ENCODE measurements around the gene MTCH1. TPM values are rescaled to one million over a fixed set of nuclear protein-coding genes. Genes with fewer than 3 reads are reported as not detected.

MTCH1 gene
- total and polyA plus RNA-seq, 2 of the 4 experiments (the other 2 are of a cell fraction): 215 to 263 TPM

GRCh38 chr6:36933519-36933918 lies 52.5 kb downstream of the MTCH1 start:
- no peak overlapping the region for H3K23ac ChIP-seq (ENCODE audit: low read depth, low read length)
- BruUV-seq (replicated peaks): no TSS peak
- H3K18ac ChIP-seq (ENCODE audit: low read depth, low read length): 0 out of 2 replicates have a peak overlapping the region, but pooled peaks have one; percentile 2
- 0 out of 4 replicates have a peak overlapping the region, but pooled peaks of 1 of the 2 experiments have one; percentile 4 for H4K8ac ChIP-seq (ENCODE audit: low read depth in 2 of 2, low read length in 2 of 2)
- peak overlapping the region; percentile 63 for H2BK120ac ChIP-seq (ENCODE audit: low read depth, low read length)
- H2BK15ac ChIP-seq (ENCODE audit: low read depth, low read length): peak overlapping the region; percentile 39; the same call in 1 of the 3 replicates
- H2AK5ac ChIP-seq (ENCODE audit: low read depth, low read length): 0 out of 2 replicates have a peak overlapping the region, but pooled peaks have one; percentile 70
- dilution Hi-C loops (cut with HindIII; ENCODE audit: low sequenced_read_pairs, unreplicated experiment): no loop called here
- H3K27me3 ChIP-seq (ENCODE audit: control insufficient read depth, insufficient read depth, low read length): no peaks in the 10 kb centered on the region
- H3K9me1 ChIP-seq (ENCODE audit: insufficient read depth, low read length): peaks cover 19% of the 10 kb centered on the region
- ATAC-seq (ENCODE audit: low read depth) (no peak), DNase-seq (no peak)
- no peak overlapping the region for H2AFZ ChIP-seq (replicated peaks; ENCODE audit: low read length, poor library complexity)
- no peak overlapping the region for H2AK9ac ChIP-seq (replicated peaks; ENCODE audit: low read depth, low read length, poor library complexity)
- no peak overlapping the region; the same call in 1 of the 2 replicates for H3K56ac ChIP-seq (ENCODE audit: extremely low read depth, insufficient read depth, low read length)
- no peak overlapping the region for H3K4me3 ChIP-seq (ENCODE audit: insufficient read depth, low read depth, low read length)
- H4K91ac ChIP-seq (ENCODE audit: insufficient read depth, low read depth, low read length): peak overlapping the region; percentile 72
- intact Hi-C loops (cut with micrococcal nuclease): no loop called here
- H3K14ac ChIP-seq (replicated peaks; ENCODE audit: low read depth, low read length): no peak overlapping the region; the same call in 1 of the 2 replicates
- CTCF ChIA-PET: no interaction called here
- H4K20me1 ChIP-seq (ENCODE audit: insufficient read depth, low read length): no peaks in the 10 kb centered on the region
- peaks cover 19% of the 10 kb centered on the region for H3K4me1 ChIP-seq (ENCODE audit: control insufficient read depth, insufficient read depth, low read length)
- POLR2A ChIA-PET (ENCODE audit: unreplicated experiment): no interaction called here
- H3K79me1 ChIP-seq (ENCODE audit: low read depth in 1 of 2, low read length in 2 of 2): no peaks in the 10 kb centered on the region
- H2BK20ac ChIP-seq (ENCODE audit: low read depth, low read length): peak overlapping the region; percentile 81; the same call in 1 of the 2 replicates
- H3K4me2 ChIP-seq (ENCODE audit: low read depth, low read length): no peak overlapping the region
- WGBS, 2 experiments (ENCODE audit: extremely low coverage in 2 of 2, insufficient read length in 1 of 2): no CpG with 5 or more reads among the region's 4 CpGs
- H4K5ac ChIP-seq (ENCODE audit: low read depth, low read length): no peak overlapping the region; the same call in 1 of the 2 replicates
- no peak for TF ChIP-seq MXI1 (IDR thresholded peaks at IDR 0.05; ENCODE audit: borderline replicate concordance, low read depth, low read length)
- peak; percentile 32; the same call in 1 of the 2 replicates for TF ChIP-seq CEBPB (IDR thresholded peaks at IDR 0.05; ENCODE audit: low read depth, low read length)
- H3K4ac ChIP-seq (ENCODE audit: low read depth, low read length): peak overlapping the region; percentile 68
- in situ Hi-C loops (cut with MboI; ENCODE audit: low sequenced_read_pairs): no loop called here
- H3K36me3 ChIP-seq (ENCODE audit: control insufficient read depth, insufficient read depth, low read length): no peaks in the 10 kb centered on the region
- no peaks in the 10 kb centered on the region for H3K9me3 ChIP-seq (ENCODE audit: control insufficient read depth, insufficient read depth, low read length)
- no peak overlapping the region for H3K9ac ChIP-seq (ENCODE audit: low read depth, low read length)
- no peak overlapping the region for H3K27ac ChIP-seq (ENCODE audit: insufficient read depth, low read length)
- H2BK5ac ChIP-seq (ENCODE audit: low read depth, low read length, poor library complexity, severe bottlenecking): peak overlapping the region; percentile 31

Measured in IMR-90 (cell line).